Activated CD4-positive, alpha-beta T cell treated with anti-CD3 and anti-CD28 coated beads for 4 hours (primary cell): ENCODE results near the gene TMEM253.

Experiments
- DNase-seq, 2 donors: peaks; one replicate each; pipeline ENCODE4 v3.0.0-alpha.2; 2020

The TMEM253 gene

GRCh38 chr14:21106176-21106497 is 5.3 kb downstream of the TMEM253 start:
- DNase-seq, result no peak

- DNase-seq, result peak; percentile 65 to 79
Measured at GRCh38 chr14:21106498-21107282, 5.8 kb downstream of the TMEM253 start.

GRCh38 chr14:21107283-21107800 is 6.5 kb downstream of the TMEM253 start:
- no peak for DNase-seq

DNA sequence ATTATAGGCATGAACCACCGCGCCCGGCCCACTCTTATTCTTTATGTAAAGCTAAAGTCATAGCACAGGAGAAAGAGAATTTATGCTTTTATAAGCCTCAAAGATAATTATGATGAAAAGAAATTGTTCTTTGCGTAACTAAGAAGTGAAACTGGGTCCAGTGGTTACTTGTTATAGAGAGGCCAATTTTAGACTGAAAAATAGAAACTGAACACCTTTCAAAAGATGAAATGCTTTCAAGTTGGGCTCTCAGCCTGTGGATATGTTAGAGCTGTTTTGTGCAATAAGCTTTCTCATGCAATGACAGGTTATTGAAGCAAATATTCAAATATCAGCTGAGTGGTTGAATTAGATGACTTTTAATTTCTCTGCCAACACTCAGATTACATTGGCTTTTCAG is 7.9 kb downstream of the TMEM253 start:
- no peak for DNase-seq

DNA sequence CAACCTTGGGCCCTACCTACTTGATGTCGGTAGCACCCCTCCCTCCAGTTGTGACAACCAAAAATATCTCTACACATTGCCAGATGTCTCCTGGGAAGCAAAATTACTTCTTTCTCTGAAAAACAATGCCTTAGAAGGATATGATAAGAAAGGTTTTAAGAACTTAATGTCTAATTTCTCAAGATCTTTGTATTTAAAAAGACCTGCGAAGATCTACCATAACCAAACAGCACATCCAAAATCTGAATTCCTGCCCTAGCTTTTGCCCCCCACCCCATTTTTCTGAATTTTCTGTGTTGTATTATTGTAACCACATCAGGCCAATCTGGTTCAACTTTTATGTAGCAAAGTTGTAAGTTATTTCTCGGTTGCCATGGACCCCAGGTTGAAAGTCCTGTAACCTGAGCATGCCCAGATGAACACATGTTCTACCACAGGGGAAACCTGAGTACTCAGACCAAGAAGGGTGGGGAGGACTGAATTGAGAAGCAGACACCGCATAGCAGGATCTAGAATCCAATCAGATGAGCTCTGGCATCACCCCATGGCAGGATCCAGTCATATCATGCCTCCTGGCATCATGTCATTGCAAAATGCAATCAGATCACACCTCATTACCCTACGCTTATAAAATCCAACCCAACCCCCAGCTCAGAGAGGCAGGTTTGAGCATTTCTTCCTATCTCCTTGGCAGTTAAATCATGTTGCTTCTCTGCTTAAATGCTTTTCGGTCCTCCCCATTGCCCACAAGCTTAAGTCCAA is 8.7 kb downstream of the TMEM253 start:
- no peak for DNase-seq

GRCh38 chr14:21112255-21112654 is 11.4 kb downstream of the TMEM253 start:
- DNase-seq, result no peak

- no peak for DNase-seq
Measured at GRCh38 chr14:21113369-21113768, 12.5 kb downstream of the TMEM253 start.

GRCh38 chr14:21118933-21119332 is 18.1 kb downstream of the TMEM253 start:
- no peak for DNase-seq

- no peak for DNase-seq
Measured at GRCh38 chr14:21120686-21121085, 19.8 kb downstream of the TMEM253 start.

DNA sequence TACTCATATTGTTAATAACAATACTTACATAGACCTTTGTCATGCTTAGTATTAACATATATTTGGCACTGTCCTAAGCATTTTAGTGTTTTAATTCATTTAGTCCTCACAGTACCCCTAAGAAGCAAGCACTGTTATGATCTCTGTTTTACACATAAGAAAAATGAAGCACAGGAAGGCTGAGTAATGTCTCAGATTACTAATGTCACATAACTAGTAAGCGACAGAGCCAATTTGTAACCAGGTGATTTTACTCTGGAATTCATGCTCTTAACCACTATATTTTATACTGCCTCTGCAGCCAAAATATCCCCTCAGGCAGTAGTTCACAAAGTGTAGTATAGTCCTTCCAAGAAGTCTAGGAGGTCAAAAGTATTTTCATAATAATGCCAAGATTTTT is 20.3 kb downstream of the TMEM253 start:
- no peak for DNase-seq

GRCh38 chr14:21123429-21123828 is 22.6 kb downstream of the TMEM253 start:
- DNase-seq, result no peak

GRCh38 chr14:21133901-21134300 is 33.0 kb downstream of the TMEM253 start:
- DNase-seq, result no peak

DNA sequence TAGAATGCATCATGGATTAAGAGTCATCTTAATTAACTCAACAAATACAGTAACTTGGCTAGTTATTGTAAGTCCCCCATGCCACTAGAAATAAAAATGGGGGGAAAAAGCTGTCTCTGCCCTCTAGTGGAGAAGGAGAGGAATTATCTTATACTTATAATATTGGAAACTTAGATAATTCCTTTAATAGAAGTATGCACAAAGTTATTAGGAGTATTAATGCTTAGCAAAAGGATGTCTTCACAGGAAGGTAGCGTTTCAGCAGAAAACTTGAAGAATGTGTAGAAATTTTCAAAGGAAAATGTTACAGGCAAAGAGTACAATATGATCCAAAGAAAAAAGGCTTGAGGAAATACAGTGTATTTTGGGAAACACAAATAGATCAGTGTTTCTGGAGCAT is 35.2 kb downstream of the TMEM253 start:
- DNase-seq, result no peak

DNA sequence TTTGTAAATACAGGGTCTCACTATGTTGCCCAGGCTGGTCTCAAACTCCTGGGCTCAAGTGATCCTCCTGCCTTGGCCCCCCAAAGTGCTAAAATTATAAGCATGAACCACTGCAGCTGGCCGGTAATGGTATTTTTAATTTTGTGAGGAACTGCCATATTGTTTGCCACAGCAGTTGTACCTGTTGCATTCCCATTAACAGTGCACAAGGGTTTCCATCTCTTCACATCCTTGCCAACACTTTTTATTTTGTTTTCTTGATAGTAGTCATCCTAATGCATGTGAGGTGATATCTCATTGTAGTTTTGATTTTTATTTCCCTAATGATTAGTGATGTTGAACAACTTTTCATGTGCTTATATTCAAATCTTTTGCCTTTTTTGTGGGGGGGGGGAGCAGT is 41.5 kb downstream of the TMEM253 start:
- no peak for DNase-seq

DNA sequence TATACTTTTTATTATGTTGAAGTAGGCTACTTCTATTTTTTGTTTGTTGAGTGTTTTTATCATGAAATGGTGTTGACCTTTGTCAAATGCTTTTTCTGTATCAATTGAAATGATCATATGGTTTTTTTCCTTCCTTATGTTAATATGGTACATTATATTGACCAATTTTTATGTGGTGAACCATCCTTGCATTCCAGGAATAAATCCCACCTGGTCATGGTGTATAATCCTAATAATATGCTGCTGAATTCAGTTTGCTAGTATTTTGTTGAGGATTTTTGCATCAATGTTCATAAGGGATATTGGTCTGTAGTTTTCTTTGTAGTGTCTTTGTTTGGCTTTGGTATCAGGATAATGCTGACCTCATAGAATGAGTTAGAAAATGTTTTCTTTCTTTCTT is 44.6 kb downstream of the TMEM253 start:
- no peak for DNase-seq

- DNase-seq, result no peak
Measured at GRCh38 chr14:21149641-21150367, 48.9 kb downstream of the TMEM253 start.
